Femur (tissue), 1 donor: ENCODE data around the gene GAREM1.
"Not testable (repeated sequence)": the region's sequence is repeated elsewhere in the genome, so short reads cannot be mapped to it uniquely, and the experiment has no call there.

Source experiments
- DNase-seq: peaks from one replicate; pipeline ENCODE4 v3.0.0-alpha.2; 2017

The GAREM1 gene

DNA sequence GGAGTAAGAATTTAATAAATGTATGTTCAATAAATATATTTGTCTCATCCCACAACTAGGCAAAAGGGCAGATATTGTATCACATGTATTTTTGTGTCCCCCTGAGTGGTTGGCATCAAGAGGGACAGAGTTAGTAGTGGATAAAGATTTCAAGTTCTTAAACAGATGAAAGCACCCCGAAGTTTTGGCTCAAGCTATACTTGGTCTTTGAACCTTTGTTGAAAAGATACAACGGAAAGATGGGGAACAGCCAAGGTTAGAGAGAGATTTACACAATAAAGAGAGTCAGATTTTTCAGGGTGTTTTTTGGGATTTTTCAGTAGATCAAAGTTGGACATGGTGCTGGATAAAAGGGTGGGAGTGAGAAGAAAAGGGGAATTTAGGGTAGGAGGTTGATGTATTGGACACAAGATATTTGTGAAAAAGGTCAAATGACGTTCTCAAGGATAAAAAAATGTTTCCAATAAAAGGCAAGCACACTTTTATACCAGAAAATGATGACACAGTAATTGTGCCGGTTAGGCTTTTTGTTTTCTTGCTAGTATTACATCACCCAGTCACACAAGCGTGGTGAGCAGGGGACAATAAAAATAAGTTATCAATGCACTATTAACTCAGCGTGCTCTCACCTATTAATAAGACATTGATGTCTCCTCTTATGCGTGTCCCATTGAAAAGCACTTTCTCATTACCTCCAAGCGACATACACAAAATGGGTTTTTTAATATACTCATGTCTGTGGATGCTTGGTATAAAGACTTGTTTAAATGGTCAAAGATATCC lies 221.3 kb downstream of the GAREM1 start:
- no peak for DNase-seq

DNA sequence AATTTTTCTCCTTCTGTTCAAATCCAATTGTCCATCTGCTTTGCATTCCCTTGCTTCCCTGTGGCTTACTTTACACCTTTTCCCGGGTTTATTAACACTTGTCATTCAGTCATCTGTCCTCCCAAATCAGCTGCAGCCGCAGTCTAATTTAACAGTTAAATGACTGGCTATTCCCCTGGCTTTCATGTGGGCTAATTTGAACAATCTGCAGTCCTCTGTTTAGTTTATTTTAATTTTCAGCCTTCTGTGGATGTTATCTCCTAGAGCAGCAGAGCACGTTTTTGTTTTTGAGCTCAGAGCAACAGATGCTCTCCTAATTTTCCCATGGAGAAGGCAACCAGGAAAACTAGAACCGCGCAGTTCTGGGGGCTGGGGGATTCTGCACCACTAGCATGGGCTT lies 225.8 kb downstream of the GAREM1 start:
- DNase-seq = no peak

DNA sequence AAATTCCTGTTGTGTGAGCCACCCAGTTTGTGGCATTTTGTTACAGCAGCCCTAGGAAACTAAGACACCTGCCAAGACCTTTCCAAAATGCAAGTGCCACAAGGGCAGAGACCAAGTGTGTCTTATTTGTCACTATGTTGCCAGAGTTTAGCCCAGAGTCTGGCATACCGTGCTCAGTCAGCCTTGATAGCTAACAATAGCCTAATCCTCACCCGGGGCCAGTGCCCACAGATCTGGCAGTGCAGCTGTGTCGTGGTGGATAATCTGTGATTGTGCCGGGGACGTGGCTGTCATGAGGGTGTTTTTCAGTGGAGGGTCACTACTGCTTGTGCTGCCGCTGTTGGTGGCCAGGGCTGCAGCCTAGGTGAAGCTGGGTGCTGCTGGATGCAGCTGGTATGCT lies 227.3 kb downstream of the GAREM1 start:
- no peak for DNase-seq

- DNase-seq = no peak
Observed at GRCh38 chr18:32242395-32242794, 228.3 kb downstream of the GAREM1 start.

DNA sequence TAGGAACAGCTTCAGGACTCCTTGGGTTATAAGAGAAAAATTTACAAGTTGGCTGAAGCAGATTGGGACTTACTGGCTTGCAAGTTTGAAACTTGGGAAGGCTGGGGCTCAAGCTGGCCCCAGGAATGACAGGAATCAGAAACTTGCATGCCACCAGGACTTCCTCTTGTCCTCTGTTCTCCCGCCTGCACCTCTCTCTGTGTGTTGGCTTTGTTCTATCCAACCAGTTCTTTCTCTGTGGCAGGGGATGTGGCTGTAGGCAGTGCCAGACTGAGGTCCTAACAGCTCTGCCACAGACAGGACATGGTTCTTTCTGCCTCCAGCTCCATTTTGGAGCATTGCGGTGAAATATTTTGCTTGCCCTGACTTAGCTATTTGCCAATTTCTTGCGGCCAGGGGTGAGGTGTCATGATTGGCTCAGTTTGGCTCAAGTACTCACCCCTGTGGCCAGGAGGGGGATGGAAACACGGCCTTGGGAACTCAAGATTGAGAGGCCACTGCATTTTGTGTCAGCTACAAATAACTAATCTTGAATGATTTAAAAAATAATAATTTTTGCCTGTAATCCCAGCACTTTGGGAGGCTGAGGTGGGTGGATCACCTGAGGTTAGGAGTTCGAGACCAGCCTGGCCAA lies 231.9 kb downstream of the GAREM1 start:
- no peak for DNase-seq

GRCh38 chr18:32237049-32237448 lies 233.6 kb downstream of the GAREM1 start:
- DNase-seq = no peak

DNA sequence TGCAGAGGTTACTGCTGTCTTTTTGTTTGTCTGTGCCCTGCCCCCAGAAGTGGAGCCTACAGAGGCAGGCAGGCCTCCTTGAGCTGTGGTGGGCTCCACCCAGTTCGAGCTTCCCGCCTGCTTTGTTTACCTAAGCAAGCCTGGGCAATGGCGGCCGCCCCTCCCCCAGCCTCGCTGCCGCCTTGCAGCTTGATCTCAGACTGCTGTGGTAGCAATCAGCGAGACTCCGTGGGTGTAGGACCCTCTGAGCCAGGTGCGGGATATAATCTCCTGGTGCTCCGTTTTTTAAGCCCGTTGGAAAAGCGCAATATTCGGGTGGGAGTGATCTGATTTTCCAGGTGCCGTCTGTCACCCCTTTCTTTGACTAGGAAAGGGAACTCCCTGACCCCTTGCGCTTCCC lies 237.3 kb downstream of the GAREM1 start:
- DNase-seq = not testable (repeated sequence)

DNA sequence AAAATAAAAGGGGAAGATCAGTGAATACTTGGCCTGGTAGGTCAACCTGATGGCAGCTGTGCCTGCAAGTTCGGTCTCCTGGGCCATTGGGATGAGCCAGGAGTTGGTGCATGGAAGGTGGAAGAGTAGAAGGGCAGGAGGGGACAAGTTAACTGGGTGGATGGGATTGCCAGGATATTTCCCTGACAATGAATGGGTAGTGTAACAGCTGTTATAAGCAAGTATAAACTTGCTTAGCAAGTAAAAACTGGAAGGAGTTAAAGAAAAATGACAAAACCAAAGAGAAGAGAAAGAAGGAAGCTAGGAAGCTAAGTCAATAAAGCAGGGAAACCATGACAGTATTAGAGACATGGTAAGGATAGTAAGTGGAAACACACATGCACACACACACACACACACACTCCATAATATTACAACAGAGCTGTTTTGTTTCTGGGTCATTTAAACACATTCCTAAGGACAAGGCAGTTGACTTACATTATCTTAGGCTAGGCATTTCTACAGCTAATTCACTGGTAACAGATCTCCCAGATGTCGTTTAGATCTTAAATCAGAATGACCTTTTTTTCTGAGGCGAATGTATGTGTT lies 251.2 kb downstream of the GAREM1 start:
- DNase-seq = no peak

DNA sequence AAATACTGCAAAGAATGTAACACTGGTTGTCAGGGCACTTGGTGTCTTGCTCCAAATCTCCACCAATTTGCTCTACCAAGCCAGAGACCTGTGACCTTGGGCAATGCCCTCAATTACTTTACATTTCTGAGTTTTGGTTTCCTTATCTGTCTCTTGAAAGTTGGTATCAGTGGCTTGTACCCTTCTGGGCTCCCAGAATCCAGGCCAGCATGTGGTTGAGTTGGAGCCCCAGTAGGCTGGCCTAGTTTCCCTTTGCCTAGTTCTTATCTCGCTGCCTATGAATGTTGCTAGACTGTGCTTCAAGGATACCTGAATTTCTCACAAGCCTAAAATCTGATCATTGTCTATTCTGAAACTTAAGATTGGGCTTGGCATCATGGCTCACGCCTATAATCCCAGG lies 254.3 kb downstream of the GAREM1 start:
- DNase-seq = no peak

- DNase-seq = no peak
Observed at GRCh38 chr18:32213693-32214092, 257.0 kb downstream of the GAREM1 start.
